GM19372 (cell line): ENCODE data around the gene ANGEL2.
"Not testable (repeated sequence)": the region's sequence is repeated elsewhere in the genome, so short reads cannot be mapped to it uniquely, and the experiment has no call there.

ENCODE experiments used
- ATAC-seq: cut with Tn5 transposase; IDR thresholded peaks from one replicate; pipeline ENCODE4 v1.9.1; 2021; ENCODE audit warnings: mild to moderate bottlenecking, low read depth, moderate library complexity; ENCODE audit not compliant: unreplicated experiment

Gene ANGEL2

GRCh38 chr1:212977781-212978645, 37.7 kb downstream of the ANGEL2 start:
- peak; percentile 43 for ATAC-seq

DNA sequence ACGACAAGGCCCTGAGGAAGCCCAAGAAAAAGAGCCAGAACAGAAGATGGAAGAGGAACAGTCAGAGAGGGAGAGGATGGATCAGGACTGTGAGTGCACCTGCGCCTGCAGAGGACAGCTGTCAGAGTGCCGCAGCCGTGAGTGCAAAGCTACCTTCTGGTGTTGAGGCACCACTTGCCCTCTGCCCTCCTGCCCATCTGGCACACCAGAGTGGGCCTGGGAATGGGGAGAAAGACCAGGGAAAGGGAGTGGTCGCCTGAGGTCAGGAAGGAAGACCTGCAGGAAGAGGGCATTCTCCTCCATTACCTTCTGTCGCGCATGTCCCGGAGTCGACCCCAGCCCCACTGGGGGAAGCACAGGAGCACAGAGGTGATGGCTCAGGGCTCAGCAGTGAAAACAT, 39.1 kb downstream of the ANGEL2 start:
- ATAC-seq = no peak

GRCh38 chr1:212975111-212975918, 40.4 kb downstream of the ANGEL2 start:
- ATAC-seq = no peak

- no peak for ATAC-seq
Measured at GRCh38 chr1:212974711-212975110, 41.0 kb downstream of the ANGEL2 start.

GRCh38 chr1:212973899-212974298, 41.8 kb downstream of the ANGEL2 start:
- ATAC-seq = no peak

DNA sequence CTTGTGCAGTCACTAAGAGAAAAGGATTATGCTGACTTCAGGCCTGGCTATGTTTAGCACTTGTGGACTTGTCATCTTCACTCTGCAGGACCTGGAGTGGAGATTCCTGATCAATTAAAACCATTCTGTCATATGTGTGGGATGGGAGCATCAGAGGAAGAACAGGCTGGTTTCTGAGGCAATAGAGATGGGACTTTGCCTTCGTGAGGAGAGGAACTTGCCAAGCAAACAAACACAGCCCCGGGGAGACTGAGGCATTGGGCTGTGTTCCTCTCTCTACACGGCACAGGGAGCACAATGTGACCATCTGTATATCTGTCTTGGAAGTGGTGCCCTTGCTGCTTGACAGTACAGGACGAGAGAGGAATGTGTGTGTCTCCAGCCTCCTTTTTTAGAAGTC, 42.2 kb downstream of the ANGEL2 start:
- ATAC-seq = no peak

GRCh38 chr1:212971312-212971711, 44.4 kb downstream of the ANGEL2 start:
- no peak for ATAC-seq

- no peak for ATAC-seq
Measured at GRCh38 chr1:212970085-212970484, 45.6 kb downstream of the ANGEL2 start.

DNA sequence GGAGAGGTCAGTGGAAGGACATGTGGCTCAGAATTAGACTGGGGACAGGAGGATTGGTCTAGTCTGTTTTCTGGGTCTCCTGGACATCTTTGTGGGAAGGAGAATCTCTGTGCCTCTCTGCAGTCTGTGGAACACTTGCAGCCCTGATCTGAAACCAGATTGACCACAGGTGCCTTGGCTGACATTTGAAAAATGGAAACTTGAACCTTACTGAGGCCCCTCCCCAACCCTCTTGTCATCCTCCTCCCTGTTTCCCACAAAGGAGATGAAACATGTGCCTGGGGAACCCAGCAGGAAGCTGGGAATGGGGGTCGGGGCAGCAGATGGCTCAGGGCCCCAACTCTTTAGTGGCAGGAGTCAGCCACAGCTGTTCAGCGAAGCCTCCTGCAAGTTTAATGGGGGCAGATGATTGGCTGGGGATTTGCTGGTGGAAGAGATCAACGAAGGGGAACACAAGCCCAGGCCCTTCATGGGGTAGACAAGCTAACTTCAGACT, 47.3 kb downstream of the ANGEL2 start:
- ATAC-seq = peak; percentile 72

- ATAC-seq = peak; percentile 59
Measured at GRCh38 chr1:212967801-212968200, 47.9 kb downstream of the ANGEL2 start.

DNA sequence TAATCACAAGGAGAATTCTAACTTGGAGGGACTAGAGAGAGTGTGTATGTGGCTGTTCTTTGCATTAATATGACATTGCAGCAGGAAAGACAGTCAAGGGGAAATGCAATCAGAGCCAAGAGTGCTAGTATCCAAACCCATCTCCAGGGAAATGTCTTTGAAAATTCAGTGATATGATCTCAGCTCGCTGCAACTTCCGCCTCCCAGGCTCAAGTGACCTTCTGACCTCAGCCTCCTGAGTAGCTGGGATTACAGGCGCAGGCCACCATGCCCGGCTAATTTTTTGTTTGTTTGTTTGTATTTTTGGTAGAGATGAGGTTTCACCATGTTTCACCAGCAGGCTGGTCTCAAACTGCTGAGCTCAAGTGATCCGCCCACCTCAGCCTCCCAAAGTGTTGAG, 49.1 kb downstream of the ANGEL2 start:
- no peak for ATAC-seq

- not testable (repeated sequence) for ATAC-seq
Measured at GRCh38 chr1:212964993-212965392, 50.7 kb downstream of the ANGEL2 start.

DNA sequence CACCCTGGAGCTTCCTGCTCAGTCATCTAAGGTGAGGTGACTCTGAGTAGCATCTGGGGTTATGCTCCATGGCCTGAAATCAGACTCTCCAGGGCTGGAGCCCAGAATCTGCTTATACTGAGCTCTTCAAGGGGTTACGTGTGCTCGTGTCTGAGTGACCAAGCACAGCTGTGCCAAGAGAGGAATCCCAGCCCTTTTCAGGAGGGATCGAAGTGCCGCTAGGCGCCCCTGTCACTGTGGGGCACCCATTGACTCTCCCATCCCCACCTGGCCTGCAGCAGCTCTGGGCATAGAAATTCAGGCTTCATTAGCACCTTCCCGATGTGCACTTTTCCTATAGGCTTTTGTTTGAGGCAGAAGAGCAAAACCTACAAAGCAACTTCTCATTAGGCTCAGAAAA, 51.6 kb downstream of the ANGEL2 start:
- ATAC-seq = no peak

GRCh38 chr1:212962509-212962908, 53.2 kb downstream of the ANGEL2 start:
- no peak for ATAC-seq

DNA sequence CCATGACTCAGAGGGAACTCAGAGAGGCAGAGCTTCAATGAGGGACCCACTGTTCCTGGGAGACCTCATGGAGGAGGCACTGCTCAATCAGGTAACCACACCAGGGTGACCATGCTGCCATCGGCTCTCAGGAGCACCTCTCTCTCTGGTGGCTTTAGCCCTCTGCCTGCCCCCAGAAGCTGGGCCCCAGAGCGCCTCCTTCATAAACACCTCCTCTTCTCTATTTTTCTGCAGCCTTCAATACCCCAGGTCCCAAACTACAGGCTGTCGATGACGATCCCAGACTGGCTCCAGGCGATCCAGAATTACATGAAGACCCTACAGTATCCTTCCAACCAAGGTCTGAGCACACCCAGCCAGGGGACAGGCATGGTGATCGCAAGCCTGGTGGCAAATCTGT, 54.7 kb downstream of the ANGEL2 start:
- no peak for ATAC-seq

DNA sequence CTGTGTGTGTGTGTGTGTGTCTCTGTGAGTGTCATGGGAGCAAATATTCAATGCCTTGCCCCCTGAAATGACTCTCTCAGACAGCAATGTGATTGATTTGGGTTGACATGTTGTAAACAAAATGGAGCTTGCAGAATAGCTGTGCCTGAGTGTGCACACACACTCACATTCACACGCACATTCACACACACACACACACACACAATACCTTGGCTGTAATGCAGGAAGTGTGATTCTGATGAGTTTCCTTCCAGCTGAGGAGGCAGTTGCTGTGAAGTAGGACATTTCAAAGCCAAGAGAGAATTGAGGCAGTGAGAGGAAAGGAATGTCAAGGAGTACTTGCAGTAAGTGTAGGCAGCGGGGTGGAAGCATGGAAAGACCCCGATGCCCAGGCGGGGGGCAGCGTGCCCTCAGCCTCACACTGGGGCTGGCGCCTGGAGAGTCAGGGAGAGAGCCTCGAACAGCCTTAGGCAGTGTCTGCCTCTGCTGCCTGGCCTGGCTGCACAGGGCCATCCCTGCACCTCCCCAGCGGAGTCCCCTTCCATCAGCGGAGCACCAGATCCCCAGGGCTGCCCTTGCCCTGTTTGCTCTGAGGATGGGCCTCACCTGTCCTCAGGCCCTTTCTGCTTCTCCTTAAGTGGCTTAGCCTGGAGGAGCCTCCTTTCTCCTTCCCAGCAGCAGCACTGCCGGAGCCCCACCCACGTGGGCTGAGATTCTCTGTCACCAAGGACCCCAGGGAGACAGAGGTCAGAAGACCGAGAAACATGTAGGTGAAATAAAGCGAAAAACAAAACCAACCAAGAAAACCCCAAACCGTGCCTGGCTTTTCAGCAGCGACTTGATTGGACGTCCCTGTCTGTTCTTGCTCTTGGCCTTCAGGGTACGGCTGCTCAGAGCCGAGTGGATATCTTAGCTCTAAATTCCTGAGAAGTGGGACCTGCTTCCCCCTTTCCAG, 56.1 kb downstream of the ANGEL2 start:
- ATAC-seq = peak; percentile 59

- no peak for ATAC-seq
Measured at GRCh38 chr1:212958175-212958574, 57.5 kb downstream of the ANGEL2 start.

DNA sequence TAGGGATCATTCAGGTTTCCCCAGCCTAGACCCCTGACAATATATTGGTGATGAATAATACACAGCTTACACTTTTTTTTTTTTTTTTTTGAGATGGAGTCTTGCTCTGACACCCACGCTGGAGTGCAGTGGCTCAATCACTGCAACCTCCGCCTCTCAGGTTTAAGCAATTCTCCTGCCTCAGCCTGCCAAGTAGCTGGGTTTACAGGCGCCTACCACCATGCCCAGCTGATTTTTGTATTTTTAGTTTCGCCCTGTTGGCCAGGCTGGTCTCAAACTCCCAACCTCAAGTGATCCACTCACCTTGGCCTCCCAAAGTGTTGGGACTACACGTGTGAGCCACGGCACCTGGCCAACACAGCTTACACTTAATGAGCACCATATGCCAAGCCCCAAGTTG, 58.1 kb downstream of the ANGEL2 start:
- ATAC-seq = no peak

DNA sequence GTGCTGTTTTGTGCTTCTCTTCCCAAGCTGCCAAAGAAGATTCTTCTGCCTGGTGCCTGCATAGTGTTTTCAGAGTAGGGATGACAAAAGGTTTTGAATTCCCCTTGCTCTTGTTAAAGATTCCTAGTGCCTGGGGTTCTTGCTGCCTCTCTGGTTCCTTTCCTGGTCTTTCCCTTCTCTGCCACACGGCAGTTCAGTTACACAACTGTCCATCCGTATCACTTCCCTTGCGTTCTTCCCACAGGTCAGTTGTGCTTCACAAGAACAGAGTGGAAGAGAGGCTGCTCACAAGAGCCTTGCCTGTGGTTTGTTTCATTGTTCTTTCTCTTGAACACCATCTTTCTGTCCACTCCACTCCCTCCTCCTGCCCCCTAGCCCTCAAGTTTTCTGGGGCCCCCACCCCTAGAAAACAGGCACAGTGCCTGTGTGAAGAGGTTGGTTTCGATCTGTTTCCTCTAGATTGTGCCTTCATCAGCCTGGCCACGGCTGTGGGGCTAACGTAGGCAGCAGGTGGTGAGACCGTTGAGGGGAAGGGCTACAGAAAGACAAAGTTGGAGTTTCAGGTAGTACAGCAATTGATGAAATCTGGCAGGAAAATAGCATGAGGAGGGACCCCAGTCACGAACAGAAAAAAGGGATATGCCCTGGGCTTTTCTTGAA, 59.6 kb downstream of the ANGEL2 start:
- no peak for ATAC-seq

DNA sequence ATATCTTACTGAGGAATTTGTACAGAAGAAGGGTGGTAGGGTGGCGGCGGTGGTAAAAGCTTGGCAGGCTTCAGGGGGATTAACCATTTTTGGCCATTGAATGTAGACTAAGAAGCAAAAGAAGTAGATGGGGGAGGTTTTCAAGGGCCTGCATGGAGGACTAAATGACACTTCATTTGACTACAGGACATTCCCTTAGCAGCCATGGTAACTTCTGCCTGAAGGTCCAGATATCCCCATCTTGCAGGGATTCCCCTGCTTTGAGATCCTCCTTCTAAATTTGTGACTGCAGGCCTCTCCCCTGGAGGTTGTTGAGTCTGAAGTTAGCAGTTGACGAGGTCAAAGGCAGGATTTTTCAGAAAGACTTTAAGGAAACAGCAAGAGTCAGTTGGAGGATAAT, 60.6 kb downstream of the ANGEL2 start:
- ATAC-seq = no peak
